ENCODE measurements around the gene GPR4. TPM values are rescaled to one million over a fixed set of nuclear protein-coding genes. Genes with fewer than 3 reads are reported as not detected.

The GPR4 gene
- polyA plus RNA-seq, 1 of the 3 experiments (the other 2 are of a cell fraction): 0.69 TPM

DNA sequence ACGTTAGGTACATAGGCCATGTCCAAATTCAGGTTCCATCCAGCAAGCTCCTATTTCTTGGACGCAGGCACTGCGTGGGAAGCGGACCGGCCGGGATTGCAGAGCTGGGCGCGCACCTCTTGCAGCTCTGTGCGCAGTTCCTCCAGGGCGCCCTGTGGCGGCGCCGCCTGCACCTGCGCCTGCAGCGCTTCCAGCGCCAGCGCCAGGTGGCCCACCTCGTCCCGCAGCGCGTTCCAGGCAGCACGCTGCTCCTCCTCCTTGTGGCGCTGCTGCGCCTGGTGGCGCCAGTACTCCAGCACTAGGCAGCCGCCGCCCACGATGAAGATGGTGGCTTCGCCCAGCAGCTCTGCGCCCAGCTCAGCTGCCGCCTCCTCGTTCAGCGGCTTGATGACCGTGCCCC lies 48.5 kb downstream of the GPR4 start (continued):
- TF ChIP-seq FOSL2 (IDR thresholded peaks at IDR 0.05; ENCODE audit: borderline replicate concordance, low read depth) (no peak), GABPA (IDR thresholded peaks at IDR 0.05; ENCODE audit: low read depth) (no peak), JUND (IDR thresholded peaks at IDR 0.05) (no peak), SIN3A (IDR thresholded peaks at IDR 0.05; ENCODE audit: borderline replicate concordance, low read depth, low read length) (no peak), IRF3 (IDR thresholded peaks at IDR 0.05; ENCODE audit: low read depth, low read length) (no peak), FOXM1 (IDR thresholded peaks at IDR 0.05; ENCODE audit: low read depth) (no peak), RFX5 (IDR thresholded peaks at IDR 0.05; ENCODE audit: low read length) (no peak)
- TF ChIP-seq, protein P1, sequence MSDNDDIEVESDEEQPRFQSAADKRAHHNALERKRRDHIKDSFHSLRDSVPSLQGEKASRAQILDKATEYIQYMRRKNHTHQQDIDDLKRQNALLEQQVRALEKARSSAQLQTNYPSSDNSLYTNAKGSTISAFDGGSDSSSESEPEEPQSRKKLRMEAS (IDR thresholded peaks at IDR 0.05; ENCODE audit: low read depth): no peak

GRCh38 chr19:45547965-45548609 lies 53.9 kb downstream of the GPR4 start:
- ChIA-PET CTCF (interaction anchor here (1.4 to 1.5 kb wide), 2 partner anchors 22 to 63 kb away, joined by 3 read pairs; no protein-coding TSS in a partner anchor), POLR2A (no interaction called here)
- Histone ChIP-seq H3K79me2 (ENCODE audit: insufficient read depth) (no peaks in the 10 kb centered on the region), H3K4me1 (ENCODE audit: control insufficient read depth in 1 of 2, insufficient read depth in 2 of 2, low read depth in 1 of 2, low read length in 1 of 2) (no peaks in the 10 kb centered on the region), H4K20me1 (ENCODE audit: insufficient read depth) (no peaks in the 10 kb centered on the region), H3K9me3 (no peaks in the 10 kb centered on the region), H3K4me3 (ENCODE audit: low read depth in 2 of 2, low read length in 1 of 2) (no peak overlapping the region), H3K36me3 (replicated peaks in 1 of 2; ENCODE audit: control insufficient read depth in 1 of 2, insufficient read depth in 2 of 2, low read length in 1 of 2) (no peaks in the 10 kb centered on the region), H3F3A (replicated peaks; ENCODE audit: insufficient read depth) (peaks cover 2% of the 10 kb centered on the region), H3K4me2 (no peak overlapping the region), H3K27ac (ENCODE audit: low read depth in 2 of 2, low read length in 1 of 2) (no peak overlapping the region), H3K27me3 (ENCODE audit: insufficient read depth) (no peaks in the 10 kb centered on the region), H3K9me2 (no peaks in the 10 kb centered on the region), H3K9ac (no peak overlapping the region), H2AFZ (ENCODE audit: low read depth) (no peak overlapping the region)
- 88% methylated on average over 9 of the region's 9 CpGs for WGBS (ENCODE audit: low lambda C conversion rate)
- TF ChIP-seq FOXM1 (IDR thresholded peaks at IDR 0.05; ENCODE audit: low read depth): no peak
- TF ChIP-seq, protein P1 (IDR thresholded peaks at IDR 0.05; ENCODE audit: low read depth): no peak
- TF ChIP-seq TAF1 (IDR thresholded peaks at IDR 0.05; ENCODE audit: borderline replicate concordance, low read depth, low read length): no peak
- no peak for TF ChIP-seq RCOR1 (IDR thresholded peaks at IDR 0.05; ENCODE audit: low read length)
- TF ChIP-seq NFIC (IDR thresholded peaks at IDR 0.05; ENCODE audit: borderline replicate concordance): no peak
- TF ChIP-seq, protein P2, sequence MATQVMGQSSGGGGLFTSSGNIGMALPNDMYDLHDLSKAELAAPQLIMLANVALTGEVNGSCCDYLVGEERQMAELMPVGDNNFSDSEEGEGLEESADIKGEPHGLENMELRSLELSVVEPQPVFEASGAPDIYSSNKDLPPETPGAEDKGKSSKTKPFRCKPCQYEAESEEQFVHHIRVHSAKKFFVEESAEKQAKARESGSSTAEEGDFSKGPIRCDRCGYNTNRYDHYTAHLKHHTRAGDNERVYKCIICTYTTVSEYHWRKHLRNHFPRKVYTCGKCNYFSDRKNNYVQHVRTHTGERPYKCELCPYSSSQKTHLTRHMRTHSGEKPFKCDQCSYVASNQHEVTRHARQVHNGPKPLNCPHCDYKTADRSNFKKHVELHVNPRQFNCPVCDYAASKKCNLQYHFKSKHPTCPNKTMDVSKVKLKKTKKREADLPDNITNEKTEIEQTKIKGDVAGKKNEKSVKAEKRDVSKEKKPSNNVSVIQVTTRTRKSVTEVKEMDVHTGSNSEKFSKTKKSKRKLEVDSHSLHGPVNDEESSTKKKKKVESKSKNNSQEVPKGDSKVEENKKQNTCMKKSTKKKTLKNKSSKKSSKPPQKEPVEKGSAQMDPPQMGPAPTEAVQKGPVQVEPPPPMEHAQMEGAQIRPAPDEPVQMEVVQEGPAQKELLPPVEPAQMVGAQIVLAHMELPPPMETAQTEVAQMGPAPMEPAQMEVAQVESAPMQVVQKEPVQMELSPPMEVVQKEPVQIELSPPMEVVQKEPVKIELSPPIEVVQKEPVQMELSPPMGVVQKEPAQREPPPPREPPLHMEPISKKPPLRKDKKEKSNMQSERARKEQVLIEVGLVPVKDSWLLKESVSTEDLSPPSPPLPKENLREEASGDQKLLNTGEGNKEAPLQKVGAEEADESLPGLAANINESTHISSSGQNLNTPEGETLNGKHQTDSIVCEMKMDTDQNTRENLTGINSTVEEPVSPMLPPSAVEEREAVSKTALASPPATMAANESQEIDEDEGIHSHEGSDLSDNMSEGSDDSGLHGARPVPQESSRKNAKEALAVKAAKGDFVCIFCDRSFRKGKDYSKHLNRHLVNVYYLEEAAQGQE (IDR thresholded peaks at IDR 0.05; ENCODE audit: low read depth, low read length): no peak
- no peak for TF ChIP-seq TEAD4 (IDR thresholded peaks at IDR 0.05; ENCODE audit: borderline replicate concordance, insufficient read depth)
- TF ChIP-seq FOSL2 (IDR thresholded peaks at IDR 0.05; ENCODE audit: borderline replicate concordance, low read depth): no peak
- TF ChIP-seq CTCF (IDR thresholded peaks at IDR 0.05): no peak
- no peak for TF ChIP-seq CHD2 (IDR thresholded peaks at IDR 0.05; ENCODE audit: low read length, partially characterized antibody)
- TF ChIP-seq EZH2phosphoT487 (IDR thresholded peaks at IDR 0.05; ENCODE audit: borderline replicate concordance, low read depth): no peak
- DNase-seq: no peak
